ENCODE data around the gene PLIN1. TPM values are rescaled to one million over a fixed set of nuclear protein-coding genes. Genes with fewer than 3 reads are reported as not detected.

PLIN1 gene
- total and polyA plus RNA-seq, 2 of the 4 experiments (the other 2 are of a cell fraction): under 0.01 to 0.07 TPM

GRCh38 chr15:89674526-89674925 lies 4.6 kb downstream of the PLIN1 start:
- Histone ChIP-seq H3K36me3 (ENCODE audit: control insufficient read depth, insufficient read depth, low read length) (no peaks in the 10 kb centered on the region), H2BK20ac (ENCODE audit: low read depth, low read length) (no peak overlapping the region), H4K8ac (ENCODE audit: low read depth in 2 of 2, low read length in 2 of 2) (no peak overlapping the region), H3K14ac (replicated peaks; ENCODE audit: low read depth, low read length) (no peak overlapping the region), H3K4ac (ENCODE audit: low read depth, low read length) (no peak overlapping the region), H3K23ac (ENCODE audit: low read depth, low read length) (no peak overlapping the region), H2BK15ac (ENCODE audit: low read depth, low read length) (no peak overlapping the region), H2AFZ (replicated peaks; ENCODE audit: low read length, poor library complexity) (no peak overlapping the region), H3K56ac (ENCODE audit: extremely low read depth, insufficient read depth, low read length) (no peak overlapping the region), H3K18ac (ENCODE audit: low read depth, low read length) (no peak overlapping the region), H3K4me2 (ENCODE audit: low read depth, low read length) (no peak overlapping the region), H2BK5ac (ENCODE audit: low read depth, low read length, poor library complexity, severe bottlenecking) (no peak overlapping the region), H4K91ac (ENCODE audit: insufficient read depth, low read depth, low read length) (no peak overlapping the region), H4K5ac (ENCODE audit: low read depth, low read length) (no peak overlapping the region), H3K9me3 (ENCODE audit: control insufficient read depth, insufficient read depth, low read length) (no peaks in the 10 kb centered on the region), H2AK5ac (ENCODE audit: low read depth, low read length) (no peak overlapping the region), H3K9me1 (ENCODE audit: insufficient read depth, low read length) (0 out of 2 replicates have a peak, but pooled peaks cover 2% of the 10 kb centered on the region), H3K4me1 (ENCODE audit: control insufficient read depth, insufficient read depth, low read length) (no peaks in the 10 kb centered on the region), H2AK9ac (replicated peaks; ENCODE audit: low read depth, low read length, poor library complexity) (no peak overlapping the region), H3K4me3 (ENCODE audit: insufficient read depth, low read depth, low read length) (no peak overlapping the region), H3K27ac (ENCODE audit: insufficient read depth, low read length) (no peak overlapping the region), H4K20me1 (ENCODE audit: insufficient read depth, low read length) (no peaks in the 10 kb centered on the region), H2BK120ac (ENCODE audit: low read depth, low read length) (no peak overlapping the region), H3K27me3 (ENCODE audit: control insufficient read depth, insufficient read depth, low read length) (no peaks in the 10 kb centered on the region), H3K79me1 (ENCODE audit: low read depth in 1 of 2, low read length in 2 of 2) (no peaks in the 10 kb centered on the region), H3K9ac (ENCODE audit: low read depth, low read length) (no peak overlapping the region)
- in situ Hi-C loops (cut with MboI; ENCODE audit: low sequenced_read_pairs) (no loop called here), intact Hi-C loops (cut with micrococcal nuclease) (no loop called here), dilution Hi-C loops (cut with HindIII; ENCODE audit: low sequenced_read_pairs, unreplicated experiment) (no loop called here)
- 100% methylated on average over 1 of the region's 4 CpGs; no CpG with 5 or more reads in 1 of the 2 experiments for WGBS, 2 experiments (ENCODE audit: extremely low coverage in 2 of 2, insufficient read length in 1 of 2)
- ATAC-seq (ENCODE audit: low read depth) (no peak), DNase-seq (no peak)
- ChIA-PET CTCF (no interaction called here), POLR2A (ENCODE audit: unreplicated experiment) (no interaction called here)
- no TSS peak for BruUV-seq (replicated peaks)
- TF ChIP-seq SMC3 (IDR thresholded peaks at IDR 0.05; ENCODE audit: low read depth, low read length): no peak
- TF ChIP-seq RAD21 (IDR thresholded peaks at IDR 0.05; ENCODE audit: low read length): no peak
- TF ChIP-seq, protein P1, sequence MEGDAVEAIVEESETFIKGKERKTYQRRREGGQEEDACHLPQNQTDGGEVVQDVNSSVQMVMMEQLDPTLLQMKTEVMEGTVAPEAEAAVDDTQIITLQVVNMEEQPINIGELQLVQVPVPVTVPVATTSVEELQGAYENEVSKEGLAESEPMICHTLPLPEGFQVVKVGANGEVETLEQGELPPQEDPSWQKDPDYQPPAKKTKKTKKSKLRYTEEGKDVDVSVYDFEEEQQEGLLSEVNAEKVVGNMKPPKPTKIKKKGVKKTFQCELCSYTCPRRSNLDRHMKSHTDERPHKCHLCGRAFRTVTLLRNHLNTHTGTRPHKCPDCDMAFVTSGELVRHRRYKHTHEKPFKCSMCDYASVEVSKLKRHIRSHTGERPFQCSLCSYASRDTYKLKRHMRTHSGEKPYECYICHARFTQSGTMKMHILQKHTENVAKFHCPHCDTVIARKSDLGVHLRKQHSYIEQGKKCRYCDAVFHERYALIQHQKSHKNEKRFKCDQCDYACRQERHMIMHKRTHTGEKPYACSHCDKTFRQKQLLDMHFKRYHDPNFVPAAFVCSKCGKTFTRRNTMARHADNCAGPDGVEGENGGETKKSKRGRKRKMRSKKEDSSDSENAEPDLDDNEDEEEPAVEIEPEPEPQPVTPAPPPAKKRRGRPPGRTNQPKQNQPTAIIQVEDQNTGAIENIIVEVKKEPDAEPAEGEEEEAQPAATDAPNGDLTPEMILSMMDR (conservative IDR thresholded peaks at IDR 0.05; ENCODE audit: low read depth, low read length): no peak
- TF ChIP-seq MAFK (IDR thresholded peaks at IDR 0.05; ENCODE audit: low read depth, low read length): no peak
- TF ChIP-seq MAZ (IDR thresholded peaks at IDR 0.05; ENCODE audit: borderline replicate concordance, low read depth, low read length): no peak
- no peak for TF ChIP-seq RCOR1 (IDR thresholded peaks at IDR 0.05; ENCODE audit: insufficient replicate concordance, low read length)
- no peak for TF ChIP-seq BHLHE40 (IDR thresholded peaks at IDR 0.05; ENCODE audit: low read depth, low read length)
- no peak for TF ChIP-seq FOS (IDR thresholded peaks at IDR 0.05; ENCODE audit: low read depth, low read length)
- no peak for TF ChIP-seq POLR2A (IDR thresholded peaks at IDR 0.05; ENCODE audit: low read depth, low read length)
- TF ChIP-seq USF2 (IDR thresholded peaks at IDR 0.05; ENCODE audit: low read depth, low read length): no peak
- TF ChIP-seq CHD1 (IDR thresholded peaks at IDR 0.05; ENCODE audit: low read depth, low read length): no peak
- no peak for TF ChIP-seq ELK1 (IDR thresholded peaks at IDR 0.05; ENCODE audit: borderline replicate concordance, low read depth, low read length)
- TF ChIP-seq CEBPB (IDR thresholded peaks at IDR 0.05; ENCODE audit: low read depth, low read length): no peak
- no peak for TF ChIP-seq NFE2L2 (IDR thresholded peaks at IDR 0.05; ENCODE audit: low read depth, low read length)

All from IMR-90 (cell line).